Endothelial cell of umbilical vein (primary cell): ENCODE measurements around the gene STUM. TPM values are rescaled to one million over a fixed set of nuclear protein-coding genes. Genes with fewer than 3 reads are reported as not detected.

ENCODE experiments used
- BruUV-seq: library from RNA; stranded (reverse); fragments of 400-500 nt; replicated peaks from 2 replicates; lab custom pipeline; 2021; lab: Mats Ljungman, UMichigan
- CTCF ChIA-PET: fragments of 300-600, 350-600 bp; sonication (Branson Sonifier 250); formaldehyde crosslinking; loops from one replicate; lab custom pipeline; 2021; ENCODE audit warnings: antibody characterized with exemption, inconsistent platforms; lab: Charles Lee
- POLR2A ChIA-PET: fragments of 300-600, 350-600 bp; sonication (Branson Sonifier 250); formaldehyde crosslinking; loops from one replicate; lab custom pipeline; 2021; ENCODE audit warnings: antibody characterized with exemption, inconsistent platforms; lab: Charles Lee
- DNase-seq: peaks from one replicate; pipeline ENCODE4 v3.0.0-alpha.2; 2011; ENCODE audit warnings: low read depth, low spot score
- FAIRE-seq: peaks from 2 replicates; lab custom pipeline; 2011; peaks lifted over from hg19 to GRCh38; lab: Jason Lieb, UNC
- H2AFZ ChIP-seq: 2 replicates; pipeline ENCODE4 v1.6.0; 2012; ENCODE audit warnings: low read depth, low read length, control low read depth, inconsistent platforms
- H3K27ac ChIP-seq: 2 replicates; pipeline ENCODE4 v1.5.1; 2011; ENCODE audit warnings: low read depth, mild to moderate bottlenecking, control low read depth, low read length, moderate library complexity; ENCODE audit not compliant: insufficient read depth
- H3K27me3 ChIP-seq, 2 experiments: 2 replicates each; pipeline versions ENCODE4 v1.6.0 to v1.6.1; 2011; ENCODE audit warnings: low read length in 2 of 2, mixed read lengths in 1 of 2; ENCODE audit not compliant: control insufficient read depth in 2 of 2, insufficient read depth in 2 of 2
- H3K36me3 ChIP-seq, 2 experiments: 2 replicates in 1 of 2; 3 replicates in 1 of 2; pipeline ENCODE4 v1.5.1; 2011; ENCODE audit warnings: low read length in 2 of 2, mild to moderate bottlenecking in 1 of 2, moderate library complexity in 1 of 2; ENCODE audit not compliant: control insufficient read depth in 2 of 2, insufficient read depth in 2 of 2; ENCODE audit errors: extremely low read depth in 1 of 2
- H3K4me1 ChIP-seq: 3 replicates; pipeline ENCODE4 v1.5.1; 2011; ENCODE audit warnings: mild to moderate bottlenecking, low read length; ENCODE audit not compliant: control insufficient read depth, insufficient read depth; ENCODE audit errors: extremely low read depth
- H3K4me2 ChIP-seq: 2 replicates; pipeline ENCODE4 v1.6.1; 2011; ENCODE audit warnings: low read length, control low read depth, mixed read lengths; ENCODE audit not compliant: insufficient read depth
- H3K4me3 ChIP-seq, 3 experiments: fragments of 200-600 bp in 1 of 3; sonication (generic), shearing (Covaris generic) in 1 of 3; replicated peaks in 1 of 3; 2 replicates each; pipeline ENCODE4 v1.5.1; 2011 to 2016; ENCODE audit warnings: control low read depth in 3 of 3, low read length in 3 of 3, mild to moderate bottlenecking in 2 of 3, inconsistent platforms in 1 of 3, low read depth in 1 of 3, moderate library complexity in 1 of 3; ENCODE audit not compliant: insufficient read depth in 1 of 3
- H3K79me2 ChIP-seq: 2 replicates; pipeline ENCODE4 v1.6.0; 2012; ENCODE audit warnings: low read length, inconsistent platforms; ENCODE audit not compliant: control insufficient read depth, insufficient read depth
- H3K9ac ChIP-seq: replicated peaks from 2 replicates; pipeline ENCODE3; 2011; ENCODE audit warnings: low read length, control low read depth; ENCODE audit not compliant: insufficient read depth; ENCODE audit errors: extremely low read depth
- H3K9me1 ChIP-seq: replicated peaks from 3 replicates; pipeline ENCODE4 v1.6.0; 2011; ENCODE audit warnings: mild to moderate bottlenecking, low read length; ENCODE audit not compliant: control insufficient read depth, insufficient read depth; ENCODE audit errors: extremely low read depth
- H3K9me3 ChIP-seq: replicated peaks from 2 replicates; pipeline ENCODE4 v1.5.1; 2012; ENCODE audit warnings: low read length, inconsistent platforms; ENCODE audit not compliant: control insufficient read depth, insufficient read depth
- H4K20me1 ChIP-seq: replicated peaks from 2 replicates; pipeline ENCODE3; 2011; ENCODE audit warnings: mild to moderate bottlenecking, low read length; ENCODE audit not compliant: control insufficient read depth, insufficient read depth; ENCODE audit errors: extremely low read depth
- CTCF ChIP-seq, 2 donors: IDR thresholded peaks; 1 replicate in 1 of 2; 2 replicates in 1 of 2; pipeline ENCODE4 v1.5.1; 2011; ENCODE audit warnings: low read length in 2 of 2, mild to moderate bottlenecking in 2 of 2, moderate library complexity in 2 of 2, control low read depth in 1 of 2, inconsistent platforms in 1 of 2, low read depth in 1 of 2; ENCODE audit not compliant: insufficient read depth in 1 of 2; ENCODE audit errors: extremely low read depth in 1 of 2
- EZH2 ChIP-seq: IDR thresholded peaks from 2 replicates; pipeline ENCODE4 v1.6.1; 2012; ENCODE audit warnings: borderline replicate concordance, low read depth, mild to moderate bottlenecking, moderate library complexity, low read length, inconsistent platforms; ENCODE audit not compliant: severe bottlenecking
- FOS ChIP-seq: IDR thresholded peaks from 2 replicates; pipeline ENCODE4 v1.6.1; 2011; ENCODE audit warnings: mild to moderate bottlenecking, low read length, moderate library complexity, borderline replicate concordance; ENCODE audit not compliant: insufficient read depth
- GATA2 ChIP-seq: IDR thresholded peaks from 2 replicates; pipeline ENCODE4 v1.7.0; 2011; ENCODE audit warnings: low read depth, mild to moderate bottlenecking, moderate library complexity, mixed read lengths, low read length; ENCODE audit not compliant: insufficient read length, insufficient read depth
- JUN ChIP-seq: IDR thresholded peaks from 2 replicates; pipeline ENCODE4 v1.6.1; 2011; ENCODE audit warnings: borderline replicate concordance, low read depth; ENCODE audit not compliant: insufficient read length, insufficient read depth
- MAX ChIP-seq: IDR thresholded peaks from 2 replicates; pipeline ENCODE4 v1.6.1; 2011; ENCODE audit not compliant: insufficient read depth, insufficient read length
- MYC ChIP-seq: IDR thresholded peaks from one replicate; pipeline ENCODE4 v1.6.1; 2011; ENCODE audit warnings: mild to moderate bottlenecking, low read depth, low read length
- POLR2A ChIP-seq: IDR thresholded peaks from 2 replicates; pipeline ENCODE4 v1.6.1; 2012; ENCODE audit warnings: low read depth, mild to moderate bottlenecking, control low read depth, low read length
- POLR2AphosphoS5 ChIP-seq: IDR thresholded peaks from 2 replicates; pipeline ENCODE4 v1.6.1; 2012; ENCODE audit warnings: low read depth, mild to moderate bottlenecking, control low read depth, low read length, moderate library complexity; ENCODE audit not compliant: insufficient read depth
- dilution Hi-C: fragments of 300-500 bp; cut with MboI; formaldehyde crosslinking; loops from one replicate; pipeline ENCODE4 v1.15.0; 2019; ENCODE audit warnings: low sequenced_read_pairs; ENCODE audit not compliant: extremely low pct_ligation_motif_present
- intact Hi-C: fragments of 100-400 bp; cut with micrococcal nuclease; formaldehyde crosslinking; loops from one replicate; pipeline ENCODE4 v1.10.0; 2022
- polyA plus RNA-seq, 4 experiments: library from polyadenylated mRNA; depleted of rRNA in 3 of 4; stranded (reverse) in 3 of 4; unstranded in 1 of 4; fragments of >200 nt; gene quantifications; 2 replicates each; pipeline versions ENCODE4 v1.2.1 to v1.2.3, GENCODE V29; 2011 to 2012; ENCODE audit warnings: missing spikeins in 1 of 4
- total RNA-seq: library from RNA; stranded (reverse); gene quantifications from 2 replicates; pipeline ENCODE4 v1.2.3, GENCODE V29; 2021

Gene STUM
- total and polyA plus RNA-seq, 2 donors (not counting 3 experiments of a cell fraction or from before 2014, with no cell fraction given) = not detected

- BruUV-seq = no TSS peak
- DNase-seq = no peak
- Histone ChIP-seq H3K36me3 (peaks cover 0 to 17% of the 10 kb centered on the region in 2 experiments), H4K20me1 (no peaks in the 10 kb centered on the region), H3K9ac (no peak overlapping the region), H3K4me1 (no peaks in the 10 kb centered on the region), H3K27ac (no peak overlapping the region), H3K4me3 (no peak overlapping the region), H3K9me1 (no peaks in the 10 kb centered on the region), H3K79me2 (no peaks in the 10 kb centered on the region), H3K9me3 (no peaks in the 10 kb centered on the region), H3K4me2 (no peak overlapping the region), H3K27me3 (no peaks in the 10 kb centered on the region), H2AFZ (no peak overlapping the region)
- no peak for TF ChIP-seq EZH2
- no peak for TF ChIP-seq CTCF (IDR thresholded peaks at IDR 0.05; ENCODE audit: extremely low read depth in 1 of 2, insufficient read depth in 1 of 2, low read depth in 1 of 2, low read length in 2 of 2)
- no peak for TF ChIP-seq MAX
- TF ChIP-seq FOS = no peak
- TF ChIP-seq POLR2AphosphoS5 = no peak
- no peak for TF ChIP-seq POLR2A
- TF ChIP-seq MYC = no peak
- no peak for TF ChIP-seq JUN
- TF ChIP-seq GATA2 = no peak
- ChIA-PET CTCF (interaction anchor here (1.2 to 8.8 kb wide), 4 partner anchors 11 to 190 kb away, joined by 3 to 85 read pairs (median 6); no protein-coding TSS in a partner anchor), POLR2A (interaction anchor here (0.6 kb wide), 1 partner anchor 13 kb away, joined by 5 read pairs; no protein-coding TSS in a partner anchor)
- dilution Hi-C loops (no loop called here), intact Hi-C loops (no loop called here)
- no peak for FAIRE-seq
Observed at GRCh38 chr1:226638001-226638601, 89.5 kb downstream of the STUM start.
